CD4-positive, alpha-beta T cell treated with Interleukin-15 for 1 hour (primary cell): ENCODE data around the gene NSG1.
"Not testable (repeated sequence)": the region's sequence is repeated elsewhere in the genome, so short reads cannot be mapped to it uniquely, and the experiment has no call there.

Experiments used
- DNase-seq: peaks from one replicate; pipeline ENCODE4 v3.0.0-alpha.2; 2020

The NSG1 gene

GRCh38 chr4:4417886-4418285, 31.0 kb downstream of the NSG1 start:
- DNase-seq: no peak

- no peak for DNase-seq
These were observed 31.9 kb downstream of the NSG1 start for GRCh38 chr4:4418676-4419390.

- no peak for DNase-seq
These were observed 33.0 kb downstream of the NSG1 start for GRCh38 chr4:4419896-4420295.

- no peak for DNase-seq
These were observed 33.5 kb downstream of the NSG1 start for GRCh38 chr4:4420421-4420820.

GRCh38 chr4:4421356-4421755, 34.5 kb downstream of the NSG1 start:
- no peak for DNase-seq

GRCh38 chr4:4422117-4422516, 35.2 kb downstream of the NSG1 start:
- not testable (repeated sequence) for DNase-seq

GRCh38 chr4:4422856-4423499, 36.1 kb downstream of the NSG1 start:
- no peak for DNase-seq

GRCh38 chr4:4423706-4424498, 37.0 kb downstream of the NSG1 start:
- no peak for DNase-seq

GRCh38 chr4:4424499-4425115, 37.7 kb downstream of the NSG1 start:
- no peak for DNase-seq

GRCh38 chr4:4425119-4425690, 38.3 kb downstream of the NSG1 start:
- DNase-seq: no peak

- DNase-seq: no peak
These were observed 38.8 kb downstream of the NSG1 start for GRCh38 chr4:4425696-4426095.

- no peak for DNase-seq
These were observed 39.7 kb downstream of the NSG1 start for GRCh38 chr4:4426511-4427120.

GRCh38 chr4:4427121-4427870, 40.4 kb downstream of the NSG1 start:
- DNase-seq: no peak

GRCh38 chr4:4427886-4428285, 41.0 kb downstream of the NSG1 start:
- DNase-seq: no peak

GRCh38 chr4:4428966-4429875, 42.3 kb downstream of the NSG1 start:
- no peak for DNase-seq

- peak; percentile 35 for DNase-seq
These were observed 43.7 kb downstream of the NSG1 start for GRCh38 chr4:4430492-4431195.

- no peak for DNase-seq
These were observed 45.6 kb downstream of the NSG1 start for GRCh38 chr4:4432341-4433125.

GRCh38 chr4:4433941-4434340, 47.0 kb downstream of the NSG1 start:
- DNase-seq: no peak

GRCh38 chr4:4436244-4436823, 49.4 kb downstream of the NSG1 start:
- no peak for DNase-seq
